Tongue (tissue), 2 donors: ENCODE data around the gene PRDM13. TPM values are rescaled to one million over a fixed set of nuclear protein-coding genes. Genes with fewer than 3 reads are reported as not detected.
"Not testable (repeated sequence)": the region's sequence is repeated elsewhere in the genome, so short reads cannot be mapped to it uniquely, and the experiment has no call there.

ENCODE experiments used
- DNase-seq: peaks from one replicate; pipeline ENCODE4 v3.0.0-alpha.2; 2015
- total RNA-seq: library from RNA; depleted of rRNA; stranded (reverse); fragments of >200 nt; gene quantifications from one replicate; pipeline ENCODE4 v1.2.3, GENCODE V29; 2014

Gene PRDM13
- not detected for total RNA-seq

GRCh38 chr6:99606656-99607415 lies at the start of gene PRDM13:
TSS of gene PRDM13 (plus strand) at chr6:99606833. CDS start at chr6:99607035, 202 bp downstream.
- no peak for DNase-seq

GRCh38 chr6:99559057-99559456 lies 47.6 kb upstream of the PRDM13 start:
- DNase-seq, result no peak

GRCh38 chr6:99560668-99561067 lies 46.0 kb upstream of the PRDM13 start:
- DNase-seq, result no peak

GRCh38 chr6:99563056-99563723 lies 43.4 kb upstream of the PRDM13 start:
- DNase-seq, result no peak

- DNase-seq, result peak; percentile 98
These were observed 38.3 kb upstream of the PRDM13 start, which contains the start of gene CCNC for GRCh38 chr6:99568103-99568933. TSS of gene CCNC (minus strand) at chr6:99568660. CDS start at chr6:99568527, 133 bp downstream.

GRCh38 chr6:99573980-99574617 lies 32.5 kb upstream of the PRDM13 start:
- DNase-seq, result no peak

GRCh38 chr6:99575544-99576227 lies 30.9 kb upstream of the PRDM13 start:
- no peak for DNase-seq

GRCh38 chr6:99579781-99580180 lies 26.9 kb upstream of the PRDM13 start:
- no peak for DNase-seq

GRCh38 chr6:99587792-99588191 lies 18.8 kb upstream of the PRDM13 start:
- DNase-seq, result no peak

- DNase-seq, result peak; percentile 81
These were observed 17.9 kb upstream of the PRDM13 start for GRCh38 chr6:99588618-99589289.

GRCh38 chr6:99589290-99589672 lies 17.4 kb upstream of the PRDM13 start:
- DNase-seq, result no peak

GRCh38 chr6:99589907-99590493 lies 16.6 kb upstream of the PRDM13 start:
- DNase-seq, result no peak

- DNase-seq, result no peak
These were observed 15.6 kb upstream of the PRDM13 start for GRCh38 chr6:99590728-99591672.

- DNase-seq, result no peak
These were observed 14.8 kb upstream of the PRDM13 start for GRCh38 chr6:99591673-99592364.

- DNase-seq, result no peak
These were observed 13.7 kb upstream of the PRDM13 start for GRCh38 chr6:99592900-99593299.

GRCh38 chr6:99594696-99595095 lies 11.9 kb upstream of the PRDM13 start:
- not testable (repeated sequence) for DNase-seq

GRCh38 chr6:99602520-99603420 lies 3.9 kb upstream of the PRDM13 start:
- no peak for DNase-seq
